Body of pancreas (tissue), 4 donors: ENCODE results near the gene ING4. TPM values are rescaled to one million over a fixed set of nuclear protein-coding genes. Genes with fewer than 3 reads are reported as not detected.
A peak's percentile ranks its signal among the peaks of the same experiment; 100 is the strongest.

ENCODE experiments used
- ATAC-seq: fragments of 150-250 bp; one replicate; pipeline ENCODE4 v1.9.1; 2016
- DNase-seq, 4 donors: peaks; one replicate each; pipeline ENCODE4 v3.0.0-alpha.2; 2019
- H3K27ac ChIP-seq, 4 donors: fragments of 200-600 bp; sonication (generic); 1 replicate in 3 of 4; 2 replicates in 1 of 4; pipeline versions ENCODE4 v1.5.1 to v1.6.1; 2016 to 2019; ENCODE audit warnings: mild to moderate bottlenecking in 1 of 4, mixed read lengths in 1 of 4, moderate library complexity in 1 of 4
- H3K27me3 ChIP-seq, 2 donors: fragments of 200-600 bp; sonication (generic); one replicate each; pipeline ENCODE4 v1.6.0; 2016; ENCODE audit warnings: mild to moderate bottlenecking in 1 of 2
- H3K36me3 ChIP-seq, 2 donors: fragments of 200-600 bp; sonication (generic); replicated peaks in 1 of 2; 2 replicates each; pipeline ENCODE4 v1.5.1; 2016; ENCODE audit warnings: low read depth in 2 of 2; ENCODE audit not compliant: insufficient read depth in 1 of 2
- H3K4me1 ChIP-seq: fragments of 200-600 bp; sonication (generic); one replicate; pipeline ENCODE4 v1.6.0; 2016
- H3K4me3 ChIP-seq, 2 donors: fragments of 200-600 bp; sonication (generic); 1 replicate in 1 of 2; 2 replicates in 1 of 2; pipeline ENCODE4 v1.5.1; 2016 to 2019
- H3K9me3 ChIP-seq, 3 donors: fragments of 200-600 bp; sonication (generic); 1 replicate in 2 of 3; 2 replicates in 1 of 3; pipeline ENCODE4 v1.5.1; 2016
- POLR2A ChIP-seq, 3 donors: fragments of 450-650 bp; IDR thresholded peaks; one replicate each; pipeline ENCODE4 v1.6.1; 2016; ENCODE audit warnings: antibody characterized with exemption in 3 of 3, mild to moderate bottlenecking in 2 of 3
- WGBS, 2 donors: methylation state at CpG; one replicate each; pipeline ENCODE4 v1.1.5; 2017; 5-methylcytosine and 5-hydroxymethylcytosine counted together
- intact Hi-C: fragments of 100-400 bp; cut with DNase I; formaldehyde crosslinking; loops from one replicate; pipeline ENCODE4 v1.15.1; 2023
- total RNA-seq, 2 donors: library from RNA; depleted of rRNA; stranded (reverse); fragments of >200 nt; gene quantifications; one replicate each; pipeline ENCODE4 v1.1.0, GENCODE V29; 2016
- TF ChIP-seq, protein P1 (sequence below), 7 experiments: fragments of 450-650 bp in 4 of 7; fragments of 200-600 bp in 3 of 7; sonication (generic) in 3 of 7; IDR thresholded peaks; one replicate each; pipeline ENCODE4 v1.5.1; 2016 to 2019; ENCODE audit warnings: antibody characterized with exemption in 7 of 7

Gene ING4
- total RNA-seq, 2 donors from 2014 or later, result 23.3 to 39.9 TPM

DNA sequence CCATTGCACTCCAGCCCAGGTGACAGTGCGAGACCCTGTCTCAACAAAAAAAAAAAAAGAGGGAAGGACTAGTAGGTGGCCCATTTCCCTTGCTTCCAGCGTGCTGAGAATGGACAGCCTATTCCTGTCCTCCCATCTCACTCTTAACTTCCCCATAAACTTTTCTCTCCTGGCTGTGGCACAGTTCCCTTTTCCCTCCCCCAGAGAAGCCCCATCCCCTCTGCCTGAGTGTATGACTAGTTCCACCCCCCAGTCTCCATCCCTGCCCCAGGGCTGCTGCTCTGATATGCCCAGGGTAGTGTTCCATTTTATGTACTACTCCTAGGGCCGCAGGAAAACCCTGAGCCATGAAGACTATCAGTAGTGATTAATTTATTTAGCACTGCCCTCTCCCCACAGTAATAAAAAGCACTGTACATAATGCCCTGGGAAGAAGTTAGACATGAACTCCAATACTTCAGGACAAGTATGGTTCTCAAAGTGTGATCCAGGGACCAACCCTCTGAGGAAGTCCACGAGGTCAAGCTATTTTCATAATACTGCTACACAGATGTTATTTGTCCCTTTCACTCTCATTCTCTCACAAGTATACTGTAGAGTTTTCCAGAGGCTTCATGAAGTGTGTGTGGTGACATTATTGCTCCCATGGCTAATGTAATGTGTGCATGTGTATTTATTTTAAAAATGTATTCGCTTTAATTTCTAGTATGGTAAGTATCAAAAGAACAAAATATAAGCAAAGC lies 44.3 kb downstream of the ING4 start:
- TF ChIP-seq, protein P1, sequence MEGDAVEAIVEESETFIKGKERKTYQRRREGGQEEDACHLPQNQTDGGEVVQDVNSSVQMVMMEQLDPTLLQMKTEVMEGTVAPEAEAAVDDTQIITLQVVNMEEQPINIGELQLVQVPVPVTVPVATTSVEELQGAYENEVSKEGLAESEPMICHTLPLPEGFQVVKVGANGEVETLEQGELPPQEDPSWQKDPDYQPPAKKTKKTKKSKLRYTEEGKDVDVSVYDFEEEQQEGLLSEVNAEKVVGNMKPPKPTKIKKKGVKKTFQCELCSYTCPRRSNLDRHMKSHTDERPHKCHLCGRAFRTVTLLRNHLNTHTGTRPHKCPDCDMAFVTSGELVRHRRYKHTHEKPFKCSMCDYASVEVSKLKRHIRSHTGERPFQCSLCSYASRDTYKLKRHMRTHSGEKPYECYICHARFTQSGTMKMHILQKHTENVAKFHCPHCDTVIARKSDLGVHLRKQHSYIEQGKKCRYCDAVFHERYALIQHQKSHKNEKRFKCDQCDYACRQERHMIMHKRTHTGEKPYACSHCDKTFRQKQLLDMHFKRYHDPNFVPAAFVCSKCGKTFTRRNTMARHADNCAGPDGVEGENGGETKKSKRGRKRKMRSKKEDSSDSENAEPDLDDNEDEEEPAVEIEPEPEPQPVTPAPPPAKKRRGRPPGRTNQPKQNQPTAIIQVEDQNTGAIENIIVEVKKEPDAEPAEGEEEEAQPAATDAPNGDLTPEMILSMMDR (IDR thresholded peaks at IDR 0.05), result no peak
- TF ChIP-seq POLR2A (IDR thresholded peaks at IDR 0.05), result no peak
- H3K36me3 ChIP-seq, result no peaks in the 10 kb centered on the region
- no peak overlapping the region for H3K27ac ChIP-seq
- H3K4me3 ChIP-seq, result no peak overlapping the region
- DNase-seq (no peak), ATAC-seq (no peak)
- intact Hi-C loops, result loop anchor here (10.0 kb wide), 1 partner anchor 46 kb away; the partner anchor contains the start of gene ING4
- H3K9me3 ChIP-seq, result no peaks in the 10 kb centered on the region
- H3K4me1 ChIP-seq, result peaks cover 19% of the 10 kb centered on the region
- 63 to 79% methylated on average over 5 of the region's 5 CpGs for WGBS, 2 donors
- H3K27me3 ChIP-seq, result no peaks in the 10 kb centered on the region

DNA sequence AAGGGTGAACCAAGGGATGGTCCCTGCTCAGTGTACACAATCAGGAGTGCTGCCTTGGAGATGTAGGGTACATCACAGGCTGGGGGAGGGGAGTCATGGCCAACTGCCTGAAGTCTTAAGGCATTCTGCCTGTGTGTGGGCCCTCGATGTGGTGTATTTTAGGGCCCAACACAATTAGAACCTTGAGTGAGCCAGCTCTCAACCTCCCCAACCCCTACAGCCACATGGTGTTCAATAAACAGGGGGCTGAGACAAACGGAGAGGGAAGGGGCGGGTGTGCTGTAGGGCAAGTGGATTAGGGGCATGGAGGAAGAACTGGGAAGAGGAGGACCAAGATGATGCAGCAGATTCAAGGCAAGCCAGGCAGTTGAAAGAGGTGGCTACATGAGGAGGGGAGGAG lies 47.1 kb downstream of the ING4 start:
- no peaks in the 10 kb centered on the region for H3K36me3 ChIP-seq
- intact Hi-C loops, result loop anchor here (10.0 kb wide), 1 partner anchor 49 kb away; the partner anchor contains the start of gene ING4
- H3K4me1 ChIP-seq, result peaks cover 36% of the 10 kb centered on the region
- no peak for DNase-seq
- TF ChIP-seq, protein P1 (IDR thresholded peaks at IDR 0.05), result no peak
- TF ChIP-seq POLR2A (IDR thresholded peaks at IDR 0.05), result no peak
- no peak overlapping the region for H3K4me3 ChIP-seq
- ATAC-seq, result no peak
- 54 to 66% methylated on average over 3 of the region's 3 CpGs for WGBS, 2 donors
- H3K27ac ChIP-seq, result no peak overlapping the region
- H3K27me3 ChIP-seq, result no peaks in the 10 kb centered on the region
- H3K9me3 ChIP-seq, result no peaks in the 10 kb centered on the region

DNA sequence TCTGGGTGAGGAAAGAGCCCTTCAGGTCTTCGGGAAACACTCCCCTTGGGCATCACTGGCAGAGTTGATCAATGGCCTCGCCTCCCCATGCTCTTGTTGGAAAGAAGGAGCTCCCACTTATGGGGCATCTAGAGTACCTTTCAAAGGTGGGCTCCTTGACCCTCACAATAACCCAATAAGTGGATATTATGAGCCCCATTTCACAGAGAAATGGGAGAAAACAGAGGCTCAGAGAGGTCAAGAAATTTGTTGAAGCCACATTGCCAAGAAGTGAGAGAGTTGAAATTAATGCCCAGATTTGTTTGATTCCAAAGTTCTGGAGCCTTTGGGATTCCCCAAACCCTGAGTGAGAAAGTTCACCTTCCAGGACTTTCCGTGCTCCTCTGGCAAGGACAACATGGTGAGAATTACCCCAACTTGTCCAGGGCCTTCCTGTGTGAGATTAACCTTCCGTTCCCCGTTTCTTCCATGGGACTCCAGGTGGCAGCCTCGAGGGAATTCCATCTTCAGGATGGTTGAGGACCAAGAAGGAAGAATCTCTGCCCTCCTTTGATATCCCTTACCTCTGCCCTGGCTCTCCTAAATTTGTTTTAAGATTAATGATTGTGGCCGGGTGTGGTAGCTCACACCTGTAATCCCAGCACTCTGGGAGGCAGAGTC lies 48.3 kb downstream of the ING4 start:
- H3K36me3 ChIP-seq, result no peaks in the 10 kb centered on the region
- no peak for ATAC-seq
- H3K27me3 ChIP-seq, result no peaks in the 10 kb centered on the region
- DNase-seq, result no peak
- 29 to 40% methylated on average over 5 to 7 of the region's 7 CpGs for WGBS, 2 donors
- peaks cover 29% of the 10 kb centered on the region for H3K4me1 ChIP-seq
- H3K27ac ChIP-seq, result peak overlapping the region; percentile 85 to 92 (median 90)
- H3K4me3 ChIP-seq, result no peak overlapping the region
- TF ChIP-seq, protein P1 (IDR thresholded peaks at IDR 0.05), result peak in 1 of 7 experiments; percentile 11
- no peak for TF ChIP-seq POLR2A (IDR thresholded peaks at IDR 0.05)
- intact Hi-C loops, result loop anchor here (10.0 kb wide), 1 partner anchor 50 kb away; the partner anchor contains the start of gene ING4
- H3K9me3 ChIP-seq, result no peaks in the 10 kb centered on the region

DNA sequence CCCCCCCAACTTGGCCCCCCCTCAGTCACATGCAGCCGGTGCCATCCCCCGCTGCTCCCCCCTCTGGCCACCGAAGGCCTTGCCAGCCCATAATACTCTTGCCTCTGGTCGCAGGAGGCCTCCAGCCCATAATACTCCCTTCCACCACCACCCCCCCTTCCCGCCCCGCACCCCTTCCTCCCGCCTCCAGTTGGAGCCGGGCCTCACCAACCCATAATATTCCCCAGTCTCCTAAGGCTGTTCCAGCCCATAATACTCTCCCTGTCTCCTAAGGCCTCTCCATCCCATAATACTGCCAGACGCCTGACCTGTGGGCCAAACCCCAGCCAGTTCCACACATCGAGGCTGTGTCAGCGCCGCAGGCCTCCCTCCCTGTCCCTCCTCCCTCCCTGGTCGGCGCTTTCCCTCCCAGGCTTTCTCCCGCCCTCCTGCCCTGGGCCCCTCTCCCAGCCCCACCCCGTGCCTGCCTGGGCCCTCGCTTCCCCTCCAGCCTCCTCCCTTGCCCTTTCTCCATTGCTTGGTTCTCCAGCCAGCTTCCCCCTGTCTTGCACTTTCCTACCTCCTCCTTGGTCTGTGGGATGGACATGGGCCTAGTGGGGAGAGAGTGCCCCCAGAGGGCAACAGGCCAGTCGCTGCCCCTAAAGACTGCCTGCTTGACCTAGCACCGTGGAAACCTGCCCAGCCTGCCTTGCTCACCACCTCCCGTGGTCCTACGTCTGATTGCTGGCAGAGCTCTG lies 49.0 kb downstream of the ING4 start:
- ATAC-seq (peak; percentile 87), DNase-seq (peak; percentile 87 to 95 (median 92))
- Histone ChIP-seq H3K27me3 (no peaks in the 10 kb centered on the region), H3K27ac (peak overlapping the region; percentile 85 to 92 (median 90)), H3K36me3 (no peaks in the 10 kb centered on the region), H3K9me3 (no peaks in the 10 kb centered on the region), H3K4me3 (no peak overlapping the region), H3K4me1 (peaks cover 29% of the 10 kb centered on the region)
- WGBS, 2 donors, result 4 to 6% methylated on average over 15 to 20 of the region's 21 CpGs
- TF ChIP-seq, protein P1 (IDR thresholded peaks at IDR 0.05), result peak in 2 of 7 experiments; percentile 11 to 15
- TF ChIP-seq POLR2A (IDR thresholded peaks at IDR 0.05), result peak in 2 of 3 donors; percentile 55 to 61
- intact Hi-C loops, result loop anchor here (10.0 kb wide), 1 partner anchor 51 kb away; the partner anchor contains the start of gene ING4
